K562 (cell line): ENCODE data around the gene PDE1C. TPM values are rescaled to one million over a fixed set of nuclear protein-coding genes. Genes with fewer than 3 reads are reported as not detected.

Experiments used
- ATAC-seq: fragments of 200-7000 bp; cut with Tn5 transposase; 3 replicates; pipeline ENCODE4 v1.9.1; 2020; ENCODE audit warnings: moderate library complexity
- BruUV-seq: library from RNA; stranded (reverse); fragments of 400-500 nt; replicated peaks from 2 replicates; lab custom pipeline; 2021; lab: Mats Ljungman, UMichigan
- CTCF ChIA-PET: fragments of 300-600 bp; formaldehyde crosslinking; extraction: SDS; loops from one replicate; lab custom pipeline; 2021; ENCODE audit warnings: low intra/inter-chr PET ratio; lab: Yijun Ruan, JAX
- POLR2A ChIA-PET: fragments of 300-600, 350-650 bp; sonication (Branson Sonifier 250); formaldehyde crosslinking; extraction: SDS; loops from one replicate; lab custom pipeline; 2021; ENCODE audit warnings: antibody characterized with exemption, inconsistent platforms; lab: Yijun Ruan, JAX
- DNase-seq, 4 experiments: peaks; one replicate each; pipeline versions ENCODE4 v3.0.0 to v3.0.0-alpha.2; 2011 to 2018; ENCODE audit warnings: low spot score in 3 of 4, mixed read lengths in 3 of 4; ENCODE audit errors: extremely low read depth in 1 of 4
- FAIRE-seq: peaks from 2 replicates; lab custom pipeline; 2011; peaks lifted over from hg19 to GRCh38; lab: Jason Lieb, UNC
- H2AFZ ChIP-seq: 2 replicates; pipeline ENCODE4 v1.6.0; 2011; ENCODE audit warnings: low read depth, low read length, control low read depth, inconsistent platforms
- H3K27ac ChIP-seq: fragments of 200-600 bp; 3 replicates; pipeline ENCODE4 v1.8.0; 2011; ENCODE audit warnings: low read depth, mild to moderate bottlenecking, control low read depth, inconsistent platforms, low read length, moderate library complexity, mixed read lengths; ENCODE audit errors: extremely low read depth
- H3K27me3 ChIP-seq, 2 experiments: fragments of 300-600 bp in 1 of 2; 2 replicates in 1 of 2; 3 replicates in 1 of 2; pipeline versions ENCODE4 v1.6.0 to v1.8.0; 2011; ENCODE audit warnings: inconsistent platforms in 2 of 2, low read length in 2 of 2, mild to moderate bottlenecking in 1 of 2, mixed read lengths in 1 of 2, moderate library complexity in 1 of 2; ENCODE audit not compliant: control insufficient read depth in 2 of 2, insufficient read depth in 2 of 2
- H3K36me3 ChIP-seq: fragments of 300-600 bp; 3 replicates; pipeline ENCODE4 v1.8.0; 2011; ENCODE audit warnings: mild to moderate bottlenecking, low read length, inconsistent platforms; ENCODE audit not compliant: control insufficient read depth, insufficient read depth
- H3K4me1 ChIP-seq, 2 experiments: fragments of 200-600 bp in 1 of 2; replicated peaks in 1 of 2; 2 replicates in 1 of 2; 3 replicates in 1 of 2; pipeline versions ENCODE4 v1.5.1 to v1.8.0; 2011; ENCODE audit warnings: inconsistent platforms in 2 of 2, low read length in 2 of 2, mild to moderate bottlenecking in 1 of 2, mixed read lengths in 1 of 2, moderate library complexity in 1 of 2; ENCODE audit not compliant: control insufficient read depth in 2 of 2, insufficient read depth in 2 of 2
- H3K4me2 ChIP-seq: 2 replicates; pipeline ENCODE4 v1.6.1; 2011; ENCODE audit warnings: low read length, control low read depth, inconsistent platforms, mixed read lengths; ENCODE audit not compliant: insufficient read depth
- H3K4me3 ChIP-seq: fragments of 200-600 bp; sonication (generic), shearing (Covaris generic); 2 replicates; pipeline ENCODE4 v1.5.1; 2016; ENCODE audit warnings: control low read depth, inconsistent platforms
- H3K79me2 ChIP-seq: fragments of 200-600 bp; 3 replicates; pipeline ENCODE4 v1.8.0; 2011; ENCODE audit warnings: low read length, inconsistent platforms; ENCODE audit not compliant: control insufficient read depth, insufficient read depth
- H3K9ac ChIP-seq, 2 experiments: 2 replicates each; pipeline versions ENCODE4 v1.6.0 to v1.6.1; 2011; ENCODE audit warnings: low read depth in 2 of 2, low read length in 2 of 2, control low read depth in 1 of 2, inconsistent platforms in 1 of 2, mild to moderate bottlenecking in 1 of 2, mixed read lengths in 1 of 2; ENCODE audit not compliant: insufficient read depth in 1 of 2
- H3K9me1 ChIP-seq: one replicate; pipeline ENCODE4 v1.6.0; 2011; ENCODE audit warnings: inconsistent platforms, mild to moderate bottlenecking, low read length, moderate library complexity; ENCODE audit not compliant: control insufficient read depth, insufficient read depth
- H3K9me3 ChIP-seq: replicated peaks from 2 replicates; pipeline ENCODE4 v1.5.1; 2011; ENCODE audit warnings: low read depth, low read length, inconsistent platforms; ENCODE audit not compliant: control insufficient read depth, insufficient read depth
- H4K20me1 ChIP-seq: replicated peaks from 2 replicates; pipeline ENCODE4 v1.6.1; 2011; ENCODE audit warnings: low read length, inconsistent platforms, mixed read lengths; ENCODE audit not compliant: control insufficient read depth, insufficient read depth
- ARNT ChIP-seq, 2 experiments: fragments of 450-650 bp; IDR thresholded peaks; 2 replicates each; pipeline ENCODE4 v1.6.1; 2016; ENCODE audit warnings: mild to moderate bottlenecking in 1 of 2
- DPF2 ChIP-seq: fragments of 450-650 bp; IDR thresholded peaks from 2 replicates; pipeline ENCODE4 v1.6.1; 2016
- KHSRP ChIP-seq: fragments of 450-650 bp; IDR thresholded peaks from 2 replicates; pipeline ENCODE4 v1.6.1; 2017
- NFATC3 ChIP-seq: fragments of 450-650 bp; IDR thresholded peaks from 2 replicates; pipeline ENCODE4 v1.6.1; 2017; ENCODE audit warnings: mild to moderate bottlenecking
- NRF1 ChIP-seq, 2 experiments: fragments of 450-650 bp; IDR thresholded peaks in 1 of 2; conservative IDR thresholded peaks in 1 of 2; 2 replicates each; pipeline ENCODE4 v1.6.1; 2014; ENCODE audit warnings: mild to moderate bottlenecking in 2 of 2
- RBM22 ChIP-seq: fragments of 200-400 bp; formaldehyde crosslinking; IDR thresholded peaks from 2 replicates; pipeline ENCODE4 v1.6.1; 2018; ENCODE audit warnings: low read length, low read depth; ENCODE audit not compliant: poor library complexity, severe bottlenecking
- RHOXF2B ChIP-seq: fragments of 250-450 bp; sonication (Bioruptor Pico); conservative IDR thresholded peaks from 2 replicates; pipeline ENCODE4 v1.5.1; 2021
- SMARCE1 ChIP-seq: fragments of 450-650 bp; IDR thresholded peaks from 2 replicates; pipeline ENCODE4 v1.7.1; 2016; ENCODE audit warnings: mild to moderate bottlenecking
- TCF7L2 ChIP-seq: fragments of 150-350 bp; IDR thresholded peaks from 2 replicates; pipeline ENCODE4 v1.6.1; 2016; ENCODE audit warnings: low read depth, mild to moderate bottlenecking, low read length, moderate library complexity
- ZFX ChIP-seq: sonication (generic); formaldehyde crosslinking; IDR thresholded peaks from 2 replicates; pipeline ENCODE4 v1.8.0; 2022; ENCODE audit warnings: mild to moderate bottlenecking, missing genetic modification reagents, moderate library complexity
- WGBS: fragments of 100-300 bp; shearing (Covaris generic); methylation state at CpG from one replicate; pipeline ENCODE4 v1.1.6; 2016; ENCODE audit warnings: low coverage, mixed read lengths; ENCODE audit not compliant: insufficient coverage; ENCODE audit errors: missing lambda C conversion rate; 5-methylcytosine and 5-hydroxymethylcytosine counted together
- in situ Hi-C: fragments of 300-500 bp; cut with MboI; formaldehyde crosslinking; loops from 4 replicates; pipeline ENCODE4 v1.15.0; 2018; ENCODE audit warnings: inconsistent platforms, mixed read lengths
- intact Hi-C: fragments of 100-400 bp; cut with micrococcal nuclease; formaldehyde crosslinking; loops from 2 replicates; pipeline ENCODE4 v1.14.2; 2022
- polyA plus RNA-seq, 8 experiments: library from polyadenylated mRNA; depleted of rRNA in 4 of 8; stranded (reverse) in 5 of 8; unstranded in 3 of 8; fragments of >200 nt; fragmentation: Nextera tagmentation in 2 of 8; fragmentation: Illumina TruSeq in 1 of 8; extraction: Ambion mirVana in 2 of 8; extraction: Trizol in 1 of 8; gene quantifications; 2 replicates each; pipeline versions ENCODE4 v1.2.1 to v1.2.3, GENCODE V29; 2011 to 2014; ENCODE audit warnings: inconsistent platforms in 1 of 8, missing spikeins in 1 of 8
- total RNA-seq, 7 experiments: library from RNA; depleted of rRNA in 6 of 7; stranded (reverse); fragments of >200 nt in 6 of 7; fragmentation: Illumina TruSeq in 2 of 7; extraction: Trizol in 2 of 7; gene quantifications; 2 replicates each; pipeline versions ENCODE4 v1.2.1 to v1.2.3, GENCODE V29; 2011 to 2021; ENCODE audit warnings: low replicate concordance in 1 of 7
- TF ChIP-seq, protein P1 (sequence below): fragments of 250-450 bp; sonication (Bioruptor Pico); IDR thresholded peaks from 2 replicates; pipeline ENCODE4 v1.4.0; 2020; ENCODE audit warnings: mild to moderate bottlenecking, moderate library complexity, borderline replicate concordance
- TF ChIP-seq, protein P2 (sequence below), 2 experiments: IDR thresholded peaks in 1 of 2; conservative IDR thresholded peaks in 1 of 2; 2 replicates each; pipeline ENCODE4 v1.6.1; 2016; ENCODE audit warnings: low read depth in 2 of 2, mild to moderate bottlenecking in 1 of 2, missing compliant biosample characterization in 1 of 2, missing genetic modification characterization in 1 of 2, moderate library complexity in 1 of 2

PDE1C gene
- total and polyA plus RNA-seq, 9 of the 15 experiments (the other 6 are each of a cell fraction or from before 2014, with no cell fraction given) = under 0.01 to 0.01 TPM; not detected in 7

DNA sequence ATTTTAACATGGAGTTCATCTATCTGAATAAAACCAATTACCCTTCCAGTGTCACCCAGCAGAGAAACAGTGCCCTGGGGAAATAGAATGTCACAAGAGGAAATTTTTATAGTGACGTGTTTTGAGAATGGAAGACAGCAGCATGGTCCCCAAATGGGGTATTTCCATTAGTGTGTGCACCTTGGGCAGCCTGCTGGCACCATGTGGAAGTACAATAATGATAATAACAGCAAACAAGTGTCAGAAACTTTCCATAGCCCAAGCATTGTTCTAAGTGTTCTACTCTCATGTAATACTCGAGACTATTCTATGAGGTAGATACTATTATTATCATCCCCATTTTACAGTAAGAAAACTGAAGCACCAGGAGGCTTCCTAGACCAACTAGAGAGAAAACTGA is 2.2 kb upstream of the PDE1C start (continued):
- TF ChIP-seq, protein P1, sequence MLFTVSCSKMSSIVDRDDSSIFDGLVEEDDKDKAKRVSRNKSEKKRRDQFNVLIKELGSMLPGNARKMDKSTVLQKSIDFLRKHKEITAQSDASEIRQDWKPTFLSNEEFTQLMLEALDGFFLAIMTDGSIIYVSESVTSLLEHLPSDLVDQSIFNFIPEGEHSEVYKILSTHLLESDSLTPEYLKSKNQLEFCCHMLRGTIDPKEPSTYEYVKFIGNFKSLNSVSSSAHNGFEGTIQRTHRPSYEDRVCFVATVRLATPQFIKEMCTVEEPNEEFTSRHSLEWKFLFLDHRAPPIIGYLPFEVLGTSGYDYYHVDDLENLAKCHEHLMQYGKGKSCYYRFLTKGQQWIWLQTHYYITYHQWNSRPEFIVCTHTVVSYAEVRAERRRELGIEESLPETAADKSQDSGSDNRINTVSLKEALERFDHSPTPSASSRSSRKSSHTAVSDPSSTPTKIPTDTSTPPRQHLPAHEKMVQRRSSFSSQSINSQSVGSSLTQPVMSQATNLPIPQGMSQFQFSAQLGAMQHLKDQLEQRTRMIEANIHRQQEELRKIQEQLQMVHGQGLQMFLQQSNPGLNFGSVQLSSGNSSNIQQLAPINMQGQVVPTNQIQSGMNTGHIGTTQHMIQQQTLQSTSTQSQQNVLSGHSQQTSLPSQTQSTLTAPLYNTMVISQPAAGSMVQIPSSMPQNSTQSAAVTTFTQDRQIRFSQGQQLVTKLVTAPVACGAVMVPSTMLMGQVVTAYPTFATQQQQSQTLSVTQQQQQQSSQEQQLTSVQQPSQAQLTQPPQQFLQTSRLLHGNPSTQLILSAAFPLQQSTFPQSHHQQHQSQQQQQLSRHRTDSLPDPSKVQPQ (CRISPR knock-in tag) = no peak
- no peak for TF ChIP-seq TCF7L2
- no peak for TF ChIP-seq RBM22
- TF ChIP-seq KHSRP = no peak
- TF ChIP-seq NRF1 (conservative IDR thresholded peaks at IDR 0.05 in 1 of 2, IDR thresholded peaks at IDR 0.05 in 1 of 2) = no peak

DNA sequence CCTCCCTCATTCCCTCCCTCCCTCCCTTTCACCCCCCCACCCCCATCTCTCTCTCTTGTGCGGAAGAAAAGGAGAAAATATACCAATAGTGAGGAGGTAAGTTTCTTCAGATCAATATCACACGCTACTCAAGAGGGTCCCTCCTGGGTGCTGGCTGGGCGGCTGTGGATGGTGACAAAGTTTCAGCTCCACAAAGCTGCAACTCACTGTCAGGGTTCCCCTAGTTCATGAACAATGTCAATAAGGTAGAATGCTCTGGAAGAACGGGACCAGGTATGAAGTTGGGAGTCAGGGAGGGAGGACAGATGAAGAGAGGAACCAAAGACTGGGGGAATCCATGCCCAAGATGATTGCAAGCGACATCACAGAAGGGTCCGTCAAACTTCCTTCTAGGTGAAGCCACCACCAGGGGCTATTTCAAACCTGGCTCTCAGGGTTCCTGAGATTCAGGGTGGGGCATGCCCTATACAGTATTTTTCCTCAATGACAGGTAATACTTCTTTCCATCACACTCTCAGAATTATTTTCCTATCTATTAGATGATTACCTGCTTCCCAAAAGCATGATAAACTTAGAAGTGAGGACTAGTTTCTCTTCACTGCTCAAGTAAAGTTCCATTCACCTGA is 1.4 kb upstream of the PDE1C start:
- H3K9me3 ChIP-seq = no peaks in the 10 kb centered on the region
- ChIA-PET CTCF (no interaction called here), POLR2A (interaction anchor here (0.6 kb wide), 1 partner anchor 1838 kb away, joined by 3 read pairs; no protein-coding TSS in a partner anchor)
- FAIRE-seq (no peak), DNase-seq (no peak), ATAC-seq (no peak)
- no peaks in the 10 kb centered on the region for H4K20me1 ChIP-seq
- in situ Hi-C loops = no loop called here
- no peaks in the 10 kb centered on the region for H3K36me3 ChIP-seq
- no peaks in the 10 kb centered on the region for H3K9me1 ChIP-seq
- H3K9ac ChIP-seq = no peak overlapping the region
- intact Hi-C loops = no loop called here
- no peaks in the 10 kb centered on the region for H3K79me2 ChIP-seq
- H2AFZ ChIP-seq = no peak overlapping the region
- H3K27ac ChIP-seq = no peak overlapping the region
- H3K4me1 ChIP-seq = no peaks in the 10 kb centered on the region; a peak in 1 of 5 replicates
- TF ChIP-seq ARNT (IDR thresholded peaks at IDR 0.05) = no peak
- no peak for TF ChIP-seq NFATC3
- no peak for TF ChIP-seq DPF2
- TF ChIP-seq SMARCE1 = no peak
- TF ChIP-seq, protein P2, sequence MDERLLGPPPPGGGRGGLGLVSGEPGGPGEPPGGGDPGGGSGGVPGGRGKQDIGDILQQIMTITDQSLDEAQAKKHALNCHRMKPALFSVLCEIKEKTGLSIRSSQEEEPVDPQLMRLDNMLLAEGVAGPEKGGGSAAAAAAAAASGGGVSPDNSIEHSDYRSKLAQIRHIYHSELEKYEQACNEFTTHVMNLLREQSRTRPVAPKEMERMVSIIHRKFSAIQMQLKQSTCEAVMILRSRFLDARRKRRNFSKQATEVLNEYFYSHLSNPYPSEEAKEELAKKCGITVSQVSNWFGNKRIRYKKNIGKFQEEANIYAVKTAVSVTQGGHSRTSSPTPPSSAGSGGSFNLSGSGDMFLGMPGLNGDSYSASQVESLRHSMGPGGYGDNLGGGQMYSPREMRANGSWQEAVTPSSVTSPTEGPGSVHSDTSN (CRISPR knock-in tag; IDR thresholded peaks at IDR 0.05; ENCODE audit: low read depth) = no peak
- TF ChIP-seq, protein P2 (tag; conservative IDR thresholded peaks at IDR 0.05; ENCODE audit: low read depth) = no peak
- no peak for TF ChIP-seq ZFX
- TF ChIP-seq RHOXF2B (CRISPR knock-in tag) = no peak
- no peak overlapping the region for H3K4me2 ChIP-seq
- no TSS peak for BruUV-seq
- no peak overlapping the region for H3K4me3 ChIP-seq
- 2% methylated on average over 5 of the region's 6 CpGs for WGBS
- peaks cover 0 to 10% of the 10 kb centered on the region in 2 experiments; a peak in 2 of 5 replicates for H3K27me3 ChIP-seq
